Mammary epithelial cell (primary cell): Measurements from ENCODE around the gene BAIAP2L1.
"Not testable (repeated sequence)": the region's sequence is repeated elsewhere in the genome, so short reads cannot be mapped to it uniquely, and the experiment has no call there.

ENCODE experiments used
- CTCF ChIP-seq, 2 donors: IDR thresholded peaks in 1 of 2; conservative IDR thresholded peaks in 1 of 2; 2 replicates each; pipeline ENCODE4 v1.5.1; 2011 to 2012; ENCODE audit warnings: inconsistent platforms in 2 of 2, low read length in 2 of 2, mild to moderate bottlenecking in 2 of 2, control low read depth in 1 of 2, low read depth in 1 of 2; ENCODE audit not compliant: insufficient read depth in 1 of 2; ENCODE audit errors: extremely low read depth in 1 of 2
- EZH2 ChIP-seq: IDR thresholded peaks from 2 replicates; pipeline ENCODE4 v1.6.1; 2012; ENCODE audit warnings: low read length, inconsistent platforms, borderline replicate concordance

GRCh38 chr7:98408146-98408545 is 7.3 kb upstream of the BAIAP2L1 start:
- TF ChIP-seq CTCF (conservative IDR thresholded peaks at IDR 0.05 in 1 of 2, IDR thresholded peaks at IDR 0.05 in 1 of 2; ENCODE audit: extremely low read depth in 1 of 2, insufficient read depth in 1 of 2, low read depth in 1 of 2, low read length in 2 of 2); EZH2: not testable (repeated sequence)
